Ovary (tissue), 3 donors: Measurements from ENCODE around the gene CCDC17.

ENCODE experiments used
- EP300 ChIP-seq: sonication (generic); formaldehyde crosslinking; IDR thresholded peaks from one replicate; pipeline ENCODE4 v1.6.1; 2017; ENCODE audit warnings: antibody characterized with exemption
- TF ChIP-seq, protein P1 (sequence below), 3 donors: fragments of 450-650 bp in 2 of 3; fragments of 200-600 bp in 1 of 3; IDR thresholded peaks; one replicate each; pipeline versions ENCODE4 v1.5.1 to v1.8.0; 2016 to 2022; ENCODE audit warnings: antibody characterized with exemption in 3 of 3, mild to moderate bottlenecking in 1 of 3
- donor health status: DM: no; HTN: no; CAD: no.

DNA sequence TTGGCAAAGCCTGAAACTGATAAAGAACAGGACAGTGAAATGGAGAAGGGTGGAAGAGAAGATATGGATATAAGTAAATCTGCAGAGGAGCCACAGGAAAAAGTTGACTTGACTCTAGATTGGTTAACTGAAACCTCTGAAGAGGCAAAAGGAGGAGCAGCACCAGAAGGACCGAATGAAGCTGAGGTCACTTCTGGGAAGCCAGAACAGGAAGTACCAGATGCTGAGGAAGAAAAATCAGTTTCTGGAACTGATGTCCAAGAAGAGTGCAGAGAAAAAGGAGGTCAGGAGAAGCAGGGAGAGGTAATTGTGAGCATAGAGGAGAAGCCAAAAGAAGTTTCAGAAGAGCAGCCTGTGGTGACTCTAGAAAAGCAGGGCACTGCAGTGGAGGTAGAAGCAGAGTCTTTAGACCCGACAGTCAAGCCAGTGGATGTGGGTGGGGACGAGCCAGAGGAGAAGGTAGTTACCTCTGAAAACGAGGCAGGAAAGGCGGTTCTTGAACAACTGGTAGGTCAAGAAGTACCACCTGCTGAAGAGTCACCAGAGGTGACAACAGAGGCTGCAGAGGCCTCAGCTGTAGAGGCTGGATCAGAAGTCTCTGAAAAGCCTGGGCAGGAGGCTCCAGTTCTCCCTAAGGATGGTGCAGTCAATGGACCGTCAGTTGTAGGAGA, 16.3 kb downstream of the CCDC17 start:
- TF ChIP-seq, protein P1, sequence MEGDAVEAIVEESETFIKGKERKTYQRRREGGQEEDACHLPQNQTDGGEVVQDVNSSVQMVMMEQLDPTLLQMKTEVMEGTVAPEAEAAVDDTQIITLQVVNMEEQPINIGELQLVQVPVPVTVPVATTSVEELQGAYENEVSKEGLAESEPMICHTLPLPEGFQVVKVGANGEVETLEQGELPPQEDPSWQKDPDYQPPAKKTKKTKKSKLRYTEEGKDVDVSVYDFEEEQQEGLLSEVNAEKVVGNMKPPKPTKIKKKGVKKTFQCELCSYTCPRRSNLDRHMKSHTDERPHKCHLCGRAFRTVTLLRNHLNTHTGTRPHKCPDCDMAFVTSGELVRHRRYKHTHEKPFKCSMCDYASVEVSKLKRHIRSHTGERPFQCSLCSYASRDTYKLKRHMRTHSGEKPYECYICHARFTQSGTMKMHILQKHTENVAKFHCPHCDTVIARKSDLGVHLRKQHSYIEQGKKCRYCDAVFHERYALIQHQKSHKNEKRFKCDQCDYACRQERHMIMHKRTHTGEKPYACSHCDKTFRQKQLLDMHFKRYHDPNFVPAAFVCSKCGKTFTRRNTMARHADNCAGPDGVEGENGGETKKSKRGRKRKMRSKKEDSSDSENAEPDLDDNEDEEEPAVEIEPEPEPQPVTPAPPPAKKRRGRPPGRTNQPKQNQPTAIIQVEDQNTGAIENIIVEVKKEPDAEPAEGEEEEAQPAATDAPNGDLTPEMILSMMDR (IDR thresholded peaks at IDR 0.05): no peak
- TF ChIP-seq EP300: no peak
